Measurements from ENCODE around the gene CD68.
A peak's percentile ranks its signal among the peaks of the same experiment; 100 is the strongest.

Gene CD68

DNA sequence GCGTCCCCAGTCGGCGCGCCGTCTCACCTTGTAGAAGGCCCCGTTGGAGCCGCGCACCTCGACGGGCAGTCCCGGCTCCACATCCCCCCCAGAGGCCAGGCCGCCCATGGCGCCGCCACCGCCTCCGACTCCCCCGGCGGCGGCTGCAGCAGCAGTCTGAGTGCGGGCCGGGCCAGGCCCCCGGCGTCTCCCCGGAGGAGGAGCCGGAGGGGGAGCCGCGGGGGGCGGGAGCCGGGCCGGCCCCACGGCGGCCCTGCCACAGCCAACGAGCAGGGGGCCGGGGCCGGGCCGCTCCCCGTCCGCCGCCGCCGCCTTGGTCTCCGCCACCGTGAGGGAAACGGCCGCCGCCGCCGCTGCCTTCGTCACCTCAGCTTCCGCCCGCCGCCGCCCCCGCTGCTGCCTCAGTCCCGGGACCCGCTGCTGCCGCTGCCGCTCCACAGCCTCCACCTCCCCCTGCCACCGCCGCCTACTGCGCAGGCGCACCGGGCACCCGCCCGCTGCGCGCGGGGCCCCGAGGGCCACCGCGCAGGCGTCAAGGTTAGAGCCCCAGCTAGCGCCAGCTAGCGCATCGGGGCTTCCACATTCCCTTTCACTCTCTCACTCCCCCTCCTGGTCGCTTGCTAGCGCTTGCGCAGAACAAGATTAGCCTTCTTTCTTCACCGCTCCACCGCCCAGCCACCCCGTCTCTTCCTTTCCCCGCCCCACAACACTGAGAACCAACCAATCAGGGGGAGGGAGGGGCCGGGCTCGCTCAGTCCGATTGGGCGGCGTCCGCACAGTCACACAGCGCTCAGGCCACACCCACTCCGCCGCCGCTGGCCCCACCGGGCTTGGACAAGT is 35.2 kb downstream of the CD68 start, which contains the start of gene FXR2:
Gene FXR2 (minus strand): TSS at position 473 of the 840 bp plus-strand sequence. CDS start 365 bp downstream, at position 108.
- Histone ChIP-seq H3K9me2 (replicated peaks; ENCODE audit: insufficient read depth, low read length) (no peaks in the 10 kb centered on the region), H2AFZ (ENCODE audit: low read depth, low read length, severe bottlenecking) (peak within 1 kb of the TSS; percentile 93), H3K79me2 (ENCODE audit: insufficient read depth, low read length) (peaks cover 44% of the 10 kb centered on the region), H3K4me3 (ENCODE audit: insufficient read depth, low read length, poor library complexity, severe bottlenecking) (peak within 1 kb of the TSS; percentile 68), H3F3A (ENCODE audit: insufficient read depth) (no peaks in the 10 kb centered on the region), H3K9me3 (ENCODE audit: insufficient read depth, low read length) (no peaks in the 10 kb centered on the region), H3K4me2 (ENCODE audit: low read depth, low read length, poor library complexity, severe bottlenecking) (peak within 1 kb of the TSS; percentile 95), H3K27ac (ENCODE audit: low read depth, low read length) (peak within 1 kb of the TSS; percentile 52), H3K27me3 (ENCODE audit: low read length) (no peaks in the 10 kb centered on the region), H4K20me1 (ENCODE audit: low read depth, low read length) (no peaks in the 10 kb centered on the region), H3K36me3 (ENCODE audit: low read length) (no peaks in the 10 kb centered on the region), H3K9ac (ENCODE audit: low read length) (peak within 1 kb of the TSS; percentile 81)
- TF ChIP-seq EZH2phosphoT487 (conservative IDR thresholded peaks at IDR 0.05; ENCODE audit: low read length) (no peak), CTCF (IDR thresholded peaks at IDR 0.05; ENCODE audit: insufficient read depth, low read length, poor library complexity, severe bottlenecking) (peak; percentile 67)

DNA sequence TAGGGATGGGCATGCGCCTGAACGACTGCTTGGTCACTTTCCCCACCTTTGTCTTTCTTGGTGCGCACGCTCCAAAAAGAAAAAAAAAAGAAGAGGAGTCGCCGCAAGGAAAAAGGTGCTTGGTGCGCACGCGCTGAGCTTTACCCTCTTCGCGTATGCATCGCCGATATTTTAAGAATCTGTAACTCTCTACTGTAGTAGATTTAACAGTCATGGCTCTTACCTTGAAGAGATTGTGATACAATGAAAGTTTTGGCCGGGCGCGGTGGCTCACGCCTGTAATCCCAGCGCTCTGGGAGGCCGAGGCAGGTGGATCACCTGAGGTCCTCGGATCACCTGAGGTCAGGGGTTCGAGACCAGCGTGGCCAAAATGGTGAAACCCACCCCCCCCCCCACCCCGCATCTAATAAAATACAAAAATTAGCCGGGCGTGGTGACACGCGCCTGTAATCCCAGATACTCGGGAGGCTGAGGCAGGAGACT is 35.9 kb downstream of the CD68 start:
- Histone ChIP-seq H3K9me3 (ENCODE audit: insufficient read depth, low read length) (no peaks in the 10 kb centered on the region), H3K4me2 (ENCODE audit: low read depth, low read length, poor library complexity, severe bottlenecking) (peak overlapping the region; percentile 63), H3K79me2 (ENCODE audit: insufficient read depth, low read length) (peaks cover 39% of the 10 kb centered on the region), H3K4me3 (ENCODE audit: insufficient read depth, low read length, poor library complexity, severe bottlenecking) (peak overlapping the region; percentile 61), H3K9me2 (replicated peaks; ENCODE audit: insufficient read depth, low read length) (no peaks in the 10 kb centered on the region), H4K20me1 (ENCODE audit: low read depth, low read length) (no peaks in the 10 kb centered on the region), H3K27me3 (ENCODE audit: low read length) (no peaks in the 10 kb centered on the region), H3F3A (ENCODE audit: insufficient read depth) (no peaks in the 10 kb centered on the region), H2AFZ (ENCODE audit: low read depth, low read length, severe bottlenecking) (peak overlapping the region; percentile 93), H3K36me3 (ENCODE audit: low read length) (no peaks in the 10 kb centered on the region), H3K9ac (ENCODE audit: low read length) (peak overlapping the region; percentile 59), H3K27ac (ENCODE audit: low read depth, low read length) (0 out of 2 replicates have a peak overlapping the region, but pooled peaks have one; percentile 24)
- TF ChIP-seq EZH2phosphoT487 (conservative IDR thresholded peaks at IDR 0.05; ENCODE audit: low read length) (no peak), CTCF (IDR thresholded peaks at IDR 0.05; ENCODE audit: insufficient read depth, low read length, poor library complexity, severe bottlenecking) (no peak)

DNA sequence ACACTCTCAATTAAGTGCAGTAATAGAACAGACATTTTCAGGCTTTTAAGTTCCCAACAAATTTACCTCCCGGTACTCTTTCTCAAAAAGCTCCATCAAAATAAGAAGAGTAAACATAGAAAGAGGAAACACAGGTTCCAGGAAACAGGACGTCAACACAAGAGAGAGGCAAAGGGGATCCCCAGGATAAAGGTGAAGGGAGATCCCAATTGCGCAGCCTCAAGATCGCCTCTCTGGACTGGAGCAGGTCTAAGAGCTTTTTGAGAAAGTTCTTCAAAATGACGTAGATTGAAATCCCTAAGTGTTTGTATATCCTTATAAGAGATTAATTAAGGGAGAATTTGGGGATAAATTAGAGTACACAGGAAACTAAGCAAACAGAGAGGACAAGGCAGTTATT is 39.2 kb downstream of the CD68 start:
- H3K79me2 ChIP-seq (ENCODE audit: insufficient read depth, low read length) = peaks cover 7% of the 10 kb centered on the region
- no peaks in the 10 kb centered on the region for H3F3A ChIP-seq (ENCODE audit: insufficient read depth)
- no peak overlapping the region for H3K4me3 ChIP-seq (ENCODE audit: insufficient read depth, low read length, poor library complexity, severe bottlenecking)
- no peaks in the 10 kb centered on the region for H3K27me3 ChIP-seq (ENCODE audit: low read length)
- no peak overlapping the region for H3K4me2 ChIP-seq (ENCODE audit: low read depth, low read length, poor library complexity, severe bottlenecking)
- H3K9me3 ChIP-seq (ENCODE audit: insufficient read depth, low read length) = no peaks in the 10 kb centered on the region
- H3K27ac ChIP-seq (ENCODE audit: low read depth, low read length) = no peak overlapping the region
- no peaks in the 10 kb centered on the region for H3K9me2 ChIP-seq (replicated peaks; ENCODE audit: insufficient read depth, low read length)
- H4K20me1 ChIP-seq (ENCODE audit: low read depth, low read length) = no peaks in the 10 kb centered on the region
- no peak overlapping the region for H2AFZ ChIP-seq (ENCODE audit: low read depth, low read length, severe bottlenecking)
- H3K9ac ChIP-seq (ENCODE audit: low read length) = no peak overlapping the region
- TF ChIP-seq CTCF (IDR thresholded peaks at IDR 0.05; ENCODE audit: insufficient read depth, low read length, poor library complexity, severe bottlenecking) = no peak
- no peak for TF ChIP-seq EZH2phosphoT487 (conservative IDR thresholded peaks at IDR 0.05; ENCODE audit: low read length)
- no peaks in the 10 kb centered on the region for H3K36me3 ChIP-seq (ENCODE audit: low read length)
